Activated CD8-positive, alpha-beta T cell treated with anti-CD3 and anti-CD28 coated beads, Interleukin-2, amount 10 ng/mL, durations not matched to agents 7 days and 5 days (primary cell): ENCODE measurements around the gene CCDC85B. TPM values are rescaled to one million over a fixed set of nuclear protein-coding genes. Genes with fewer than 3 reads are reported as not detected.
A peak's percentile ranks its signal among the peaks of the same experiment; 100 is the strongest.
"Not testable (repeated sequence)": the region's sequence is repeated elsewhere in the genome, so short reads cannot be mapped to it uniquely, and the experiment has no call there.

Source experiments
- ATAC-seq: fragments of 150-1000 bp; cut with Tn5 transposase; one replicate; pipeline ENCODE4 v1.10.0; 2021; ENCODE audit warnings: moderate library complexity
- CTCF ChIA-PET: fragments of 350-600 bp; sonication (Branson Sonifier 250); formaldehyde crosslinking; loops from one replicate; lab custom pipeline; 2021; ENCODE audit warnings: antibody characterized with exemption; lab: Charles Lee
- POLR2A ChIA-PET: fragments of 350-600 bp; sonication (Branson Sonifier 250); formaldehyde crosslinking; loops from one replicate; lab custom pipeline; 2021; ENCODE audit warnings: antibody characterized with exemption; lab: Charles Lee
- DNase-seq: peaks from one replicate; pipeline ENCODE4 v3.0.0-alpha.2; 2020
- H3K27ac Mint-ChIP-seq: one replicate; pipeline ENCODE4 v1.8.0; 2021; ENCODE audit warnings: mild to moderate bottlenecking, mixed read lengths
- H3K27me3 Mint-ChIP-seq: one replicate; pipeline ENCODE4 v1.8.0; 2021; ENCODE audit warnings: low read depth, mixed read lengths
- H3K36me3 Mint-ChIP-seq: one replicate; pipeline ENCODE4 v1.8.0; 2021; ENCODE audit warnings: low read depth, mixed read lengths
- H3K4me1 Mint-ChIP-seq: one replicate; pipeline ENCODE4 v1.8.0; 2021; ENCODE audit warnings: low read depth, mixed read lengths
- H3K4me3 Mint-ChIP-seq: one replicate; pipeline ENCODE4 v1.8.0; 2021; ENCODE audit warnings: mild to moderate bottlenecking, mixed read lengths
- H3K9me3 Mint-ChIP-seq: one replicate; pipeline ENCODE4 v1.8.0; 2022; ENCODE audit warnings: mixed read lengths; ENCODE audit not compliant: insufficient read depth
- total RNA-seq, 2 experiments: library from RNA; stranded (reverse); gene quantifications; one replicate each; pipeline ENCODE4 v1.2.3, GENCODE V29; 2021

CCDC85B gene
- total RNA-seq, 2 experiments from 2014 or later = 82.6 to 84.0 TPM

DNA sequence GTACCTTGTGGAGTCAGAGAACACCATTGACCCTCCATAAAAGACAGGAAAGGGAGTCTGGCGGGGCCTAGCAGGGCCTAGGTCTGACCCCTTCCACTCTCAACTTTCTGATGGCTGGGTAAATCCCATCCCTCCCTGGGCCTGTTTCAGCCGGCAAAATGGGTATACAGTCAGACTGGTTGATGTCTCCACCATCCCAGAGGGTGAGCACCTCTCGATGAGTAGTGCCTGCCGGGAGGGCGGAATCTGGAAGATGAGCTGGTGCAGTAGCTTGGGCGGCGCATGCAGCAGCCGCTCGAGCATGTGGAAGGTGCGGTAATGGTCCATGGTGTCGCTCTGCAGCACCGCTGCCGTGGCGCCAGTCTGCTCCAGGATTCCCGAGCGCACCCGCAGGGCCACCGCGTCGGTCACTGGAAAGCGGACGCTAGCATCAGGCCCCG lies 2.7 kb upstream of the CCDC85B start:
- Mint-ChIP-seq H3K27ac (peak overlapping the region; percentile 96), H3K9me3 (no peaks in the 10 kb centered on the region), H3K36me3 (peaks cover 51% of the 10 kb centered on the region), H3K27me3 (no peaks in the 10 kb centered on the region), H3K4me1 (peaks cover 69% of the 10 kb centered on the region), H3K4me3 (peak overlapping the region; percentile 98)
- DNase-seq = no peak
- POLR2A ChIA-PET = interaction anchor here (0.6 to 19.3 kb wide), 12 partner anchors 8 to 115 kb away, joined by 3 to 305 read pairs (median 6); partner anchors contain the start of genes BANF1, CFL1, CTSW and EIF1AD
- ATAC-seq = no peak
- CTCF ChIA-PET = interaction anchor here (0.8 to 19.5 kb wide), 34 partner anchors 8 to 183 kb away, joined by 3 to 584 read pairs (median 6); partner anchors contain the start of genes AP5B1, BANF1, C11orf68 and CFL1

- DNase-seq (peak; percentile 98), ATAC-seq (peak; percentile 62)
- Mint-ChIP-seq H3K27ac (peak within 1 kb of the TSS; percentile 96), H3K4me1 (peaks cover 70% of the 10 kb centered on the region), H3K36me3 (peaks cover 47% of the 10 kb centered on the region), H3K9me3 (no peaks in the 10 kb centered on the region), H3K4me3 (peak within 1 kb of the TSS; percentile 98), H3K27me3 (no peaks in the 10 kb centered on the region)
- ChIA-PET CTCF (interaction anchor here (0.7 to 19.5 kb wide), 36 partner anchors 9 to 313 kb away, joined by 3 to 584 read pairs (median 6); partner anchors contain the start of genes AP5B1, BANF1, C11orf68 and CFL1), POLR2A (interaction anchor here (0.8 to 19.3 kb wide), 12 partner anchors 8 to 114 kb away, joined by 3 to 305 read pairs (median 8); partner anchors contain the start of genes BANF1, C11orf68, CFL1 and CTSW)
Observed at GRCh38 chr11:65888163-65888814, 2.2 kb upstream of the CCDC85B start, which contains the start of gene FIBP. Gene FIBP (minus strand): TSS chr11:65888471. CDS start chr11:65888418, 53 bp downstream.

GRCh38 chr11:65891219-65892136 lies 1.0 kb downstream of the CCDC85B start:
- peaks cover 31% of the 10 kb centered on the region for H3K36me3 Mint-ChIP-seq
- no peak for ATAC-seq
- no peaks in the 10 kb centered on the region for H3K27me3 Mint-ChIP-seq
- no peaks in the 10 kb centered on the region for H3K9me3 Mint-ChIP-seq
- ChIA-PET CTCF (interaction anchor here (0.8 to 19.5 kb wide), 23 partner anchors 6 to 424 kb away, joined by 3 to 584 read pairs (median 15); partner anchors contain the start of genes AP5B1, BANF1, C11orf68 and CFL1), POLR2A (interaction anchor here (0.6 to 19.3 kb wide), 27 partner anchors 10 to 1203 kb away, joined by 3 to 305 read pairs (median 5); partner anchors contain the start of genes BANF1, C11orf68, CFL1 and CTSW)
- H3K4me1 Mint-ChIP-seq = peaks cover 67% of the 10 kb centered on the region
- DNase-seq = peak; percentile 60
- H3K4me3 Mint-ChIP-seq = peak overlapping the region; percentile 98
- H3K27ac Mint-ChIP-seq = peak overlapping the region; percentile 85

GRCh38 chr11:65892137-65892540 lies 1.7 kb downstream of the CCDC85B start:
- H3K27me3 Mint-ChIP-seq, H3K9me3 Mint-ChIP-seq, ATAC-seq: not testable (repeated sequence)
- Mint-ChIP-seq H3K4me3 (peak overlapping the region; percentile 98), H3K36me3 (peaks cover 25% of the 10 kb centered on the region), H3K4me1 (peaks cover 67% of the 10 kb centered on the region), H3K27ac (peak overlapping the region; percentile 85)
- DNase-seq = peak; percentile 54
- ChIA-PET POLR2A (interaction anchor here (0.9 to 19.3 kb wide), 4 partner anchors 9 to 110 kb away, joined by 3 to 305 read pairs (median 34); partner anchors contain the start of genes BANF1, CFL1, EIF1AD and FOSL1), CTCF (interaction anchor here (0.8 to 19.5 kb wide), 9 partner anchors 9 to 181 kb away, joined by 3 to 584 read pairs (median 21); partner anchors contain the start of genes CFL1, EFEMP2, FOSL1 and KAT5)

GRCh38 chr11:65892661-65893317 lies 2.3 kb downstream of the CCDC85B start:
- Mint-ChIP-seq H3K4me3 (peak overlapping the region; percentile 98), H3K36me3 (peaks cover 25% of the 10 kb centered on the region), H3K27ac (peak overlapping the region; percentile 85), H3K4me1 (peaks cover 69% of the 10 kb centered on the region), H3K9me3 (no peaks in the 10 kb centered on the region), H3K27me3 (no peaks in the 10 kb centered on the region)
- CTCF ChIA-PET = interaction anchor here (0.8 to 19.5 kb wide), 9 partner anchors 8 to 181 kb away, joined by 3 to 584 read pairs (median 36); partner anchors contain the start of genes CFL1, EFEMP2, FOSL1 and KAT5
- POLR2A ChIA-PET = interaction anchor here (0.6 to 19.3 kb wide), 6 partner anchors 8 to 394 kb away, joined by 3 to 305 read pairs (median 6); partner anchors contain the start of genes CFL1, FOSL1, MALAT1 and MUS81
- no peak for DNase-seq
- no peak for ATAC-seq

GRCh38 chr11:65894034-65894591 lies 3.6 kb downstream of the CCDC85B start:
- Mint-ChIP-seq H3K36me3 (peaks cover 23% of the 10 kb centered on the region), H3K27ac (peak overlapping the region; percentile 85), H3K9me3 (no peaks in the 10 kb centered on the region), H3K27me3 (no peaks in the 10 kb centered on the region), H3K4me1 (peaks cover 70% of the 10 kb centered on the region), H3K4me3 (peak overlapping the region; percentile 98)
- ChIA-PET CTCF (interaction anchor here (0.6 to 19.5 kb wide), 8 partner anchors 9 to 513 kb away, joined by 3 to 584 read pairs (median 6); partner anchors contain the start of genes CFL1, EFEMP2, KAT5 and MUS81), POLR2A (interaction anchor here (0.6 to 19.3 kb wide), 10 partner anchors 7 to 395 kb away, joined by 3 to 305 read pairs (median 4); partner anchors contain the start of genes BANF1, CFL1, CTSW and FOSL1)
- ATAC-seq (peak; percentile 13), DNase-seq (peak; percentile 64)

DNA sequence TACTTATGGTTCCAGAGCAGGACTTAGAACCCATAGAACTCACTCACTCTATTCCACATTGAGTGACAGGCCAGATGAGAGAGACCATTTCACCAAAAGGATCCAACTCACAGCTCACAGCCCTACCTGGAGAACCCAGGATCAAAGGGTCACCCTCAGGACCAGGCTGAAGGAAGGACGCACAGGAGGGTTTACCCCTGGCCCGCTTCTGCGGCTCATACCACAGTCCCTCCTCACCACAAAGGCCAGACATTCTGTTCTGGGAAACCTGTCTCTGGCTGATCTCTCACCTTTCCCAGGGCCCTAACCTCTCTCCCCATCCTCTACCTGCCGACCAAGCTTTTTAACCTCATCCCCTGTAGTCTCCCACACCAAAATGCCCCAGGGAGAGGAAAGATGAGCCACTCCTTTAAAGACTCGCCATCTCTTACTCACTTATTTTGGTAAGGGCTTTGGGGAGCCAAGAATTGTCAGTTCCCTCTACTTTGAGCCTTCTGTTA lies 5.1 kb downstream of the CCDC85B start:
- POLR2A ChIA-PET = interaction anchor here (1.3 kb wide), 1 partner anchor 10 kb away, joined by 3 read pairs; no protein-coding TSS in a partner anchor
- Mint-ChIP-seq H3K4me3 (peak overlapping the region; percentile 31), H3K4me1 (peaks cover 62% of the 10 kb centered on the region), H3K36me3 (peaks cover 23% of the 10 kb centered on the region), H3K27me3 (no peaks in the 10 kb centered on the region), H3K27ac (peak overlapping the region; percentile 54), H3K9me3 (no peaks in the 10 kb centered on the region)
- CTCF ChIA-PET = interaction anchor here (1.0 to 4.2 kb wide), 5 partner anchors 9 to 240 kb away, joined by 3 to 36 read pairs (median 9); no protein-coding TSS in a partner anchor
- no peak for DNase-seq
- ATAC-seq = no peak

- H3K36me3 Mint-ChIP-seq = peaks cover 23% of the 10 kb centered on the region
- POLR2A ChIA-PET = interaction anchor here (0.7 to 1.3 kb wide), 5 partner anchors 7 to 35 kb away, joined by 3 to 4 read pairs (median 3); no protein-coding TSS in a partner anchor
- H3K27ac Mint-ChIP-seq = peak overlapping the region; percentile 49
- H3K4me1 Mint-ChIP-seq = peaks cover 69% of the 10 kb centered on the region
- H3K27me3 Mint-ChIP-seq = no peaks in the 10 kb centered on the region
- CTCF ChIA-PET = interaction anchor here (0.8 to 4.2 kb wide), 7 partner anchors 7 to 239 kb away, joined by 3 to 47 read pairs (median 6); partner anchors contain the start of genes CCDC85B, FIBP and MUS81
- DNase-seq (no peak), ATAC-seq (no peak)
- H3K4me3 Mint-ChIP-seq = no peak overlapping the region
- no peaks in the 10 kb centered on the region for H3K9me3 Mint-ChIP-seq
Observed at GRCh38 chr11:65896034-65896999, 5.8 kb downstream of the CCDC85B start.

DNA sequence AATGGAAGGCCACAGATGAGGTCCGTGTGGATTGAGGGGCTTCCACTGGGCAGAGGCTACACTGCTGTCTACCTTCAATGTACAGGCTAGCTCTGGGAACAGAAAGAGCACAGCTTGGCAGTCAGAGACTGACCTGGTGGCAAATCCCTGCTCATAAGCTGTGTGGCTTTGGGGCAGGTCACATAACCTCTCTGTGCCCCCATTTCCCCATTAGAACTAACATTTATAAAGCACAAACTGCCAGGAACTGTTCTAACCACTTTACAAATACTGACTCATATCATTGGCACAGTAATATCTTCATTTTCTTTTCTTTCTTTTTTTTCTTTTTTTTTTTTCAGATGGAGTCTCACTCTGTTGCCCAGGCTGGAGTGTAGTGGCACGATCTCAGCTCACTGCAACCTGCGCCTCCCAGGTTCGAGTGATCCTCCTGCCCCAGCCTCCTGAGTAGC lies 6.6 kb downstream of the CCDC85B start:
- ChIA-PET POLR2A (interaction anchor here (0.7 to 1.2 kb wide), 4 partner anchors 8 to 35 kb away, joined by 3 to 4 read pairs (median 4); no protein-coding TSS in a partner anchor), CTCF (interaction anchor here (0.8 to 4.2 kb wide), 6 partner anchors 7 to 238 kb away, joined by 3 to 47 read pairs (median 8); partner anchors contain the start of genes CCDC85B, FIBP and MUS81)
- DNase-seq (no peak), ATAC-seq (no peak)
- peaks cover 74% of the 10 kb centered on the region for H3K4me1 Mint-ChIP-seq
- no peaks in the 10 kb centered on the region for H3K27me3 Mint-ChIP-seq
- H3K4me3 Mint-ChIP-seq = no peak overlapping the region
- no peak overlapping the region for H3K27ac Mint-ChIP-seq
- H3K9me3 Mint-ChIP-seq = no peaks in the 10 kb centered on the region
- H3K36me3 Mint-ChIP-seq = peaks cover 17% of the 10 kb centered on the region
